HEK293T (cell line): ENCODE data around the gene FAM222B.

Source experiments
- BHLHE40 ChIP-seq: fragments of 450-650 bp; IDR thresholded peaks from 2 replicates; pipeline ENCODE4 v1.6.1; 2016; ENCODE audit warnings: mild to moderate bottlenecking, moderate library complexity, borderline replicate concordance
- ELF4 ChIP-seq: fragments of 450-650 bp; IDR thresholded peaks from 2 replicates; pipeline ENCODE4 v1.6.1; 2017; ENCODE audit warnings: antibody characterized with exemption
- FOXA1 ChIP-seq: fragments of 450-650 bp; IDR thresholded peaks from 2 replicates; pipeline ENCODE4 v1.6.1; 2016; ENCODE audit warnings: mild to moderate bottlenecking
- FOXK2 ChIP-seq: fragments of 450-650 bp; IDR thresholded peaks from 2 replicates; pipeline ENCODE4 v1.6.1; 2016; ENCODE audit warnings: mild to moderate bottlenecking
- FOXM1 ChIP-seq: fragments of 450-650 bp; IDR thresholded peaks from 2 replicates; pipeline ENCODE4 v1.6.1; 2017; ENCODE audit warnings: mild to moderate bottlenecking, borderline replicate concordance
- LEF1 ChIP-seq: fragments of 450-650 bp; IDR thresholded peaks from 2 replicates; pipeline ENCODE4 v1.6.1; 2017; ENCODE audit warnings: mild to moderate bottlenecking, borderline replicate concordance
- SP1 ChIP-seq: fragments of 450-650 bp; IDR thresholded peaks from 2 replicates; pipeline ENCODE4 v1.6.1; 2017
- SUZ12 ChIP-seq: fragments of 450-650 bp; IDR thresholded peaks from 2 replicates; pipeline ENCODE4 v1.6.1; 2016; ENCODE audit warnings: mild to moderate bottlenecking
- TARDBP ChIP-seq: fragments of 450-650 bp; IDR thresholded peaks from 2 replicates; pipeline ENCODE4 v1.6.1; 2016
- TF ChIP-seq, protein P1 (sequence below): fragments of 450-650 bp; IDR thresholded peaks from 2 replicates; pipeline ENCODE4 v1.6.1; 2016

DNA sequence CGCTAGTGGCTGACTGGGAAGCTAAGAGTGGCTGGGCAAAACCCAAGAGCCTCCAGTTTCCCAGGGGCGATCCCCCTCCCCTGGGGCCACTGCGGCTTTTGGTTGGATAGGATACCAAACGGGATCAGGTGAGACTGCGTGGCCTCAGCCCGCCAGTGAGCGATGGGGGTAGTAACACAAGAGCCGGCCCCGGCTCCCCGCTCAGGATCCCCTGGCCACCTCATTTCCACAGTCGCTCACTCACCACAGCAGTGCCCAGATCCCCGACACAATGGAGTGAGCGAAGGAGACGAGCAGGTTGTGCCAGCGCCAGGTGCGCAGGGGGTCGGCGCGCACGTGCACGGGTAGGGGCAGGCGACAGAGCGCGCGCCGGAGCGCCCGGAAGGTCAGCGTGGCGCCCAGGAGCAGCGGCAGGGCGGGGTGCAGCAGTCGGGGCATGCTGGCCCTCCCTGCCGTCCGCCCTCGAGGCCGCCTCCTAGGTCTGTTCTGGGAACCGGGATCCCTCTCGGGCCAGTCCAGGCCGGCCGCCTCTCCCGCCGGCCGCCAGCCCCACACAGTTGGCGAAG lies 116.8 kb downstream of the FAM222B start:
- TF ChIP-seq ELF4 (peak; percentile 17; the same call in 1 of the 2 replicates), BHLHE40 (no peak), SP1 (no peak), TARDBP (no peak), FOXM1 (no peak), SUZ12 (no peak), FOXA1 (no peak), FOXK2 (no peak), LEF1 (no peak)
- TF ChIP-seq, protein P1, sequence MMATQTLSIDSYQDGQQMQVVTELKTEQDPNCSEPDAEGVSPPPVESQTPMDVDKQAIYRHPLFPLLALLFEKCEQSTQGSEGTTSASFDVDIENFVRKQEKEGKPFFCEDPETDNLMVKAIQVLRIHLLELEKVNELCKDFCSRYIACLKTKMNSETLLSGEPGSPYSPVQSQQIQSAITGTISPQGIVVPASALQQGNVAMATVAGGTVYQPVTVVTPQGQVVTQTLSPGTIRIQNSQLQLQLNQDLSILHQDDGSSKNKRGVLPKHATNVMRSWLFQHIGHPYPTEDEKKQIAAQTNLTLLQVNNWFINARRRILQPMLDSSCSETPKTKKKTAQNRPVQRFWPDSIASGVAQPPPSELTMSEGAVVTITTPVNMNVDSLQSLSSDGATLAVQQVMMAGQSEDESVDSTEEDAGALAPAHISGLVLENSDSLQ = no peak
